AG04449 (cell line): Measurements from ENCODE around the gene SGMS2.
"Not testable (repeated sequence)": the region's sequence is repeated elsewhere in the genome, so short reads cannot be mapped to it uniquely, and the experiment has no call there.

Experiments used
- CTCF ChIA-PET: fragments of 350-600 bp; formaldehyde crosslinking; extraction: SDS; loops from one replicate; lab custom pipeline; 2021; ENCODE audit warnings: antibody characterized with exemption; lab: Yijun Ruan, JAX
- POLR2A ChIA-PET: fragments of 400-600, 350-600 bp; formaldehyde crosslinking; extraction: SDS; loops from one replicate; lab custom pipeline; 2020; ENCODE audit warnings: antibody characterized with exemption, inconsistent platforms; lab: Yijun Ruan, JAX
- DNase-seq: peaks from one replicate; pipeline ENCODE4 v3.0.0-alpha.2; 2010; ENCODE audit warnings: low read depth, low spot score
- H3K4me3 ChIP-seq: 2 replicates; pipeline ENCODE4 v1.5.1; 2011; ENCODE audit warnings: low read depth, mild to moderate bottlenecking, control low read depth, low read length
- CTCF ChIP-seq: IDR thresholded peaks from one replicate; pipeline ENCODE4 v1.5.1; 2011; ENCODE audit warnings: mild to moderate bottlenecking, moderate library complexity, low read length, control low read depth, inconsistent platforms; ENCODE audit not compliant: insufficient read depth; ENCODE audit errors: missing control alignments

Gene SGMS2

DNA sequence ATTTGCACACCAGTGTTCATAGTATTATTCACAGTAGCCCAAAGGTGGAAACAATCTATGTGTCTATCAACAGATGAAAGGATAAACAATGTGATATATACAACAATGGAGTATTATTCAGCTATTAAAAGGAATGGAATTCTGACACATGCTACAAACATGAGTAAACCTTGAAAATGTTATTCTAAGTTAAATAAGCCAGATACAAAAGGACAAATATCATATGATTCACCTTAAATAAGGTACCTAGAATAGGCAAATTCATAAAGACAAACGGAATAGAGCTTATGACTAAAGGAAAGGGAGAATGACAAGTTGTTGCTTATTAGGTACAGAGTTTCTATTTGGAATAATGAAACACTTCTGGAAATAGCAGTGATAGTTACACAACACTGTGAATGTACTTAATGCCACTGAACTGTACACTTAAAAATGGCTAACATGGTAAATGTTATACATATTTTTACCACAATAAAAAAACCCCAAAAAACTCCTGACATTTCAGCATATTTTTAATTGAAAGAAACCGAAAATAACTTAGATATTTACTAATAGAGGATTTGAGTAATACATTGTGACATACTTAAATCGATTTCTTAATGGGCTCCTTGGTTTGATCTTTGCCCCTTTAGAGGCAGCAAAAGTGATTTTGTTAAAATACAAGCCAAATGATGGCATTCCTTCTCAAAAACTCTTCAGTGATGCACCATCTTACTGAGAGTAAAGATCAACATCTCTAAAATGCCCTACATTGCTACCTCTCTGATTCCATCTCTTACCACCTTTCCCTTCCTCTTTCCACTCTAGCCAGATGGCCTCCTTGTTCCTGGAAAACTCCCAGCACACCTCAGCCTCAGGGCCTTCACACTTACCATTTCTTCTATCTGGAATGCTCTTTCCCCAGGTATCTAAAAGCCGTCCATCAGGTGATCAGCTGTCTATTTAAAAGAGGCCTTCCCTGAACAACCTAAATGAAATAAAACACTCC lies 98.0 kb downstream of the SGMS2 start:
- DNase-seq = no peak
- no peak overlapping the region for H3K4me3 ChIP-seq
- CTCF ChIA-PET = interaction anchor here (1.2 kb wide), 2 partner anchors 160 to 164 kb away, joined by 5 to 7 read pairs; no protein-coding TSS in a partner anchor
- POLR2A ChIA-PET = no interaction called here
- no peak for TF ChIP-seq CTCF

DNA sequence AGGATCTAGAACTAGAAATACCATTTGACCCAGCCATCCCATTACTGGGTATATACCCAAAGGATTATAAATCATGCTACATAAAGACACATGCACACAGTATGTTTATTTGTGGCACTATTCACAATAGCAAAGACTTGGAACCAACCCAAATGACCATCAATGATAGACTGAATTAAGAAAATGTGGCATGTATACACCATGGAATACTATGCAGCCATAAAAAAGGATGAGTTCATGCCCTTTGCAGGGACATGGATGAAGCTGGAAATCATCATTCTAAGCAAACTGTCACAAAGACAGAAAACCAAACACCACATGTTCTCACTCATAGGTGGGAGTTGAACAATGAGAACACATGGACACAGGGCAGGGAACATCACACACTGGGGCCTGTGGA lies 101.0 kb downstream of the SGMS2 start:
- CTCF ChIA-PET, DNase-seq, POLR2A ChIA-PET, H3K4me3 ChIP-seq: not testable (repeated sequence)

GRCh38 chr4:107926875-107927274 lies 102.1 kb downstream of the SGMS2 start:
- CTCF ChIA-PET, POLR2A ChIA-PET: not testable (repeated sequence)

GRCh38 chr4:107930821-107931774 lies 106.4 kb downstream of the SGMS2 start, which contains the start of gene CYP2U1:
CYP2U1 (plus strand) TSS chr4:107931549; CDS start chr4:107931644, 95 bp downstream.
- no peak for DNase-seq
- TF ChIP-seq CTCF = no peak
- CTCF ChIA-PET = interaction anchor here (0.6 to 1.7 kb wide), 6 partner anchors 10 to 641 kb away, joined by 3 to 12 read pairs (median 5); no protein-coding TSS in a partner anchor
- H3K4me3 ChIP-seq = peak within 1 kb of the TSS; percentile 77
- POLR2A ChIA-PET = interaction anchor here (0.7 kb wide), 1 partner anchor 10 kb away, joined by 3 read pairs; no protein-coding TSS in a partner anchor

More at GRCh38 chr4:107926875-107927274, 102.1 kb downstream of the SGMS2 start:
- H3K4me3 ChIP-seq, DNase-seq: not testable (repeated sequence)

- ChIA-PET POLR2A (no interaction called here), CTCF (interaction anchor here (0.6 to 1.6 kb wide), 4 partner anchors 10 to 640 kb away, joined by 3 to 12 read pairs (median 4); no protein-coding TSS in a partner anchor)
- no peak for TF ChIP-seq CTCF
- peak overlapping the region; percentile 77 for H3K4me3 ChIP-seq
- no peak for DNase-seq
Observed at GRCh38 chr4:107931775-107932321, 107.1 kb downstream of the SGMS2 start.

DNA sequence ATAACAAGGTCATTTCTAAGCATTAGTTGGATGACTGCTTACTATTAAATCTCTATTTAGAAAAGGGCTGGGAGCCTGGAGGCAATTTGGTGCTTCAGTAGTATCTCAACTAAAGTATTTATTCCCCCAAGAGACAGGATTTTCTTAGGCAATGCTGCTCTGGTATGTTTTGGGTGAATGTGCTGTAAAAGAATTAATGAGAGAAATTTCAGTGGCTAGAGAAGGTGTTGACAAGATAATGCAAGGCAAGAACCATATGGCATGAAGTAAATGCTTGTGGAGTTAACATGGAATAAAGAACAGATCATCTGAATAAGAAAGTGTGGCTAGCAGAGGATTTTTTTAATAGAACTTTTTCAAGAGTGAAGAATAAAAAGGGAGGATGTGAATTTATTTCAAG lies 110.5 kb downstream of the SGMS2 start:
- no peak for TF ChIP-seq CTCF
- DNase-seq = no peak
- POLR2A ChIA-PET = no interaction called here
- no peak overlapping the region for H3K4me3 ChIP-seq
- CTCF ChIA-PET = no interaction called here
